H1 (cell line): ENCODE data around the gene MAP1B. TPM values are rescaled to one million over a fixed set of nuclear protein-coding genes. Genes with fewer than 3 reads are reported as not detected.

ENCODE experiments used
- CTCF ChIA-PET: fragments of 300-600 bp; sonication (Branson Sonifier 250); formaldehyde crosslinking; loops from one replicate; lab custom pipeline; 2021; ENCODE audit not compliant: partially characterized antibody; lab: Charles Lee
- POLR2A ChIA-PET: fragments of 300-600 bp; sonication (Branson Sonifier 250); formaldehyde crosslinking; loops from one replicate; lab custom pipeline; 2021; ENCODE audit warnings: inconsistent platforms; ENCODE audit not compliant: partially characterized antibody; lab: Charles Lee
- DNase-seq, 2 experiments: peaks; one replicate each; pipeline versions ENCODE4 v3.0.0 to v3.0.0-alpha.2; 2010 to 2022; ENCODE audit warnings: low spot score in 2 of 2, low read depth in 1 of 2, mixed read lengths in 1 of 2
- FAIRE-seq: peaks from 2 replicates; lab custom pipeline; 2011; peaks lifted over from hg19 to GRCh38; lab: Jason Lieb, UNC
- H2AFZ ChIP-seq: 2 replicates; pipeline ENCODE4 v1.8.1; 2012; ENCODE audit warnings: low read length, inconsistent platforms
- H2AK5ac ChIP-seq: 2 replicates; pipeline ENCODE4 v1.6.1; 2013; ENCODE audit warnings: low read depth, low read length
- H2BK120ac ChIP-seq: replicated peaks from 2 replicates; pipeline ENCODE3; 2013; ENCODE audit warnings: low read depth, low read length, inconsistent platforms
- H2BK12ac ChIP-seq: 2 replicates; pipeline ENCODE4 v1.6.1; 2013; ENCODE audit warnings: low read depth, low read length
- H2BK15ac ChIP-seq: 2 replicates; pipeline ENCODE4 v1.6.1; 2013; ENCODE audit warnings: low read length
- H2BK20ac ChIP-seq: 2 replicates; pipeline ENCODE4 v1.6.1; 2013; ENCODE audit warnings: low read length
- H2BK5ac ChIP-seq: 2 replicates; pipeline ENCODE4 v1.6.1; 2013; ENCODE audit warnings: low read depth, low read length
- H3K14ac ChIP-seq: 2 replicates; pipeline ENCODE4 v1.6.1; 2013; ENCODE audit warnings: inconsistent platforms; ENCODE audit not compliant: insufficient read length
- H3K18ac ChIP-seq: 2 replicates; pipeline ENCODE4 v1.6.1; 2013; ENCODE audit warnings: low read length; ENCODE audit errors: extremely low read depth
- H3K23ac ChIP-seq: 2 replicates; pipeline ENCODE4 v1.6.1; 2013; ENCODE audit warnings: inconsistent platforms; ENCODE audit not compliant: insufficient read length
- H3K23me2 ChIP-seq: 2 replicates; pipeline ENCODE4 v1.6.1; 2013; ENCODE audit warnings: low read depth, low read length
- H3K27ac ChIP-seq: 2 replicates; pipeline ENCODE4 v1.6.1; 2011; ENCODE audit warnings: low read depth, low read length, inconsistent platforms
- H3K27me3 ChIP-seq, 4 experiments: replicated peaks in 1 of 4; 1 replicate in 1 of 4; 2 replicates in 3 of 4; pipeline versions ENCODE4 v1.6.1 to v1.8.1; 2011 to 2013; ENCODE audit warnings: low read length in 3 of 4, mild to moderate bottlenecking in 3 of 4, inconsistent platforms in 2 of 4, mixed read lengths in 2 of 4, moderate library complexity in 1 of 4; ENCODE audit not compliant: control insufficient read depth in 3 of 4, insufficient read depth in 3 of 4; ENCODE audit errors: extremely low read depth in 1 of 4
- H3K36me3 ChIP-seq, 4 experiments: 2 replicates each; pipeline versions ENCODE4 v1.6.1 to v1.8.1; 2011 to 2013; ENCODE audit warnings: mild to moderate bottlenecking in 4 of 4, low read length in 3 of 4, moderate library complexity in 2 of 4, control low read depth in 1 of 4, inconsistent platforms in 1 of 4; ENCODE audit not compliant: insufficient read depth in 4 of 4, control insufficient read depth in 2 of 4
- H3K4ac ChIP-seq: replicated peaks from 2 replicates; pipeline ENCODE3; 2013; ENCODE audit warnings: low read length, low read depth, mixed read lengths, inconsistent platforms; ENCODE audit not compliant: insufficient read length
- H3K4me1 ChIP-seq, 4 experiments: replicated peaks in 1 of 4; 1 replicate in 1 of 4; 2 replicates in 3 of 4; pipeline versions ENCODE4 v1.6.1 to v1.8.1; 2011 to 2013; ENCODE audit warnings: low read length in 3 of 4, inconsistent platforms in 2 of 4, mixed read lengths in 1 of 4; ENCODE audit not compliant: insufficient read depth in 4 of 4, control insufficient read depth in 3 of 4
- H3K4me2 ChIP-seq, 2 experiments: 2 replicates each; pipeline versions ENCODE4 v1.6.1 to v1.8.1; 2011 to 2013; ENCODE audit warnings: low read depth in 2 of 2, low read length in 2 of 2, control low read depth in 1 of 2, inconsistent platforms in 1 of 2, mild to moderate bottlenecking in 1 of 2; ENCODE audit not compliant: insufficient read depth in 1 of 2
- H3K4me3 ChIP-seq, 4 experiments: fragments of 200-600, 300-600 bp in 1 of 4; sonication (generic), shearing (Covaris generic), sonication (Bioruptor Twin) in 1 of 4; 2 replicates each; pipeline versions ENCODE4 v1.5.1 to v1.8.1; 2011 to 2016; ENCODE audit warnings: low read length in 4 of 4, low read depth in 3 of 4, control low read depth in 2 of 4, inconsistent platforms in 2 of 4, mild to moderate bottlenecking in 2 of 4, mixed read lengths in 1 of 4, moderate library complexity in 1 of 4; ENCODE audit not compliant: insufficient read depth in 2 of 4; ENCODE audit errors: extremely low read depth in 1 of 4
- H3K56ac ChIP-seq: replicated peaks from 2 replicates; pipeline ENCODE3; 2013; ENCODE audit warnings: low read depth, mild to moderate bottlenecking, mixed read lengths, low read length, inconsistent platforms; ENCODE audit not compliant: insufficient read length
- H3K79me1 ChIP-seq: 2 replicates; pipeline ENCODE4 v1.6.1; 2013; ENCODE audit warnings: low read depth, low read length, control low read depth
- H3K79me2 ChIP-seq, 2 experiments: 2 replicates each; pipeline versions ENCODE4 v1.6.1 to v1.8.1; 2012 to 2013; ENCODE audit warnings: low read length in 2 of 2, mild to moderate bottlenecking in 2 of 2, inconsistent platforms in 1 of 2; ENCODE audit not compliant: insufficient read depth in 2 of 2, control insufficient read depth in 1 of 2
- H3K9ac ChIP-seq, 4 experiments: replicated peaks in 1 of 4; 1 replicate in 1 of 4; 2 replicates in 3 of 4; pipeline versions ENCODE4 v1.6.1 to v1.8.1; 2011 to 2013; ENCODE audit warnings: low read depth in 3 of 4, low read length in 3 of 4, control low read depth in 2 of 4, mild to moderate bottlenecking in 2 of 4, moderate library complexity in 2 of 4, inconsistent platforms in 1 of 4; ENCODE audit errors: extremely low read depth in 1 of 4
- H3K9me3 ChIP-seq, 2 experiments: 2 replicates each; pipeline versions ENCODE4 v1.6.1 to v1.8.1; 2012 to 2013; ENCODE audit warnings: mild to moderate bottlenecking in 2 of 2, moderate library complexity in 2 of 2, control low read depth in 1 of 2, inconsistent platforms in 1 of 2, low read depth in 1 of 2, low read length in 1 of 2, mixed read lengths in 1 of 2; ENCODE audit not compliant: insufficient read depth in 2 of 2
- H4K20me1 ChIP-seq, 2 experiments: replicated peaks in 1 of 2; 2 replicates each; pipeline versions ENCODE3 to v1.8.1; 2011 to 2013; ENCODE audit warnings: inconsistent platforms in 2 of 2, low read length in 2 of 2, mild to moderate bottlenecking in 1 of 2; ENCODE audit not compliant: insufficient read depth in 2 of 2, control insufficient read depth in 1 of 2
- H4K5ac ChIP-seq: 2 replicates; pipeline ENCODE4 v1.6.1; 2013; ENCODE audit warnings: low read length, low read depth, mixed read lengths, inconsistent platforms; ENCODE audit not compliant: insufficient read length
- H4K8ac ChIP-seq: 2 replicates; pipeline ENCODE4 v1.8.0; 2013; ENCODE audit warnings: mild to moderate bottlenecking, moderate library complexity, low read length, inconsistent platforms; ENCODE audit not compliant: insufficient read depth; ENCODE audit errors: extremely low read depth
- H4K91ac ChIP-seq: replicated peaks from 2 replicates; pipeline ENCODE3; 2013; ENCODE audit warnings: low read length, mixed read lengths, inconsistent platforms; ENCODE audit not compliant: insufficient read length
- CBX5 ChIP-seq: fragments of 300-800, 300-1000 bp; sonication (generic); IDR thresholded peaks from 2 replicates; pipeline ENCODE4 v1.7.1; 2016; ENCODE audit warnings: antibody characterized with exemption, low read length, low read depth
- CHD2 ChIP-seq: IDR thresholded peaks from 2 replicates; pipeline ENCODE4 v1.6.1; 2012; ENCODE audit warnings: low read length, improper control_type of control experiment
- E2F6 ChIP-seq: IDR thresholded peaks from 2 replicates; pipeline ENCODE4 v1.6.1; 2012; ENCODE audit warnings: inconsistent platforms
- GTF2F1 ChIP-seq: IDR thresholded peaks from 2 replicates; pipeline ENCODE4 v1.6.1; 2012; ENCODE audit warnings: low read depth, low read length, improper control_type of control experiment, borderline replicate concordance
- KDM1A ChIP-seq: fragments of 200-600, 300-600 bp; sonication (generic); IDR thresholded peaks from 2 replicates; pipeline ENCODE4 v1.7.1; 2016; ENCODE audit warnings: mild to moderate bottlenecking, low read length, borderline replicate concordance
- KDM4A ChIP-seq: IDR thresholded peaks from one replicate; pipeline ENCODE4 v1.7.1; 2012; ENCODE audit warnings: low read depth, mild to moderate bottlenecking, moderate library complexity, low read length, inconsistent platforms; ENCODE audit not compliant: severe bottlenecking
- NRF1 ChIP-seq: IDR thresholded peaks from 2 replicates; pipeline ENCODE4 v1.6.1; 2011; ENCODE audit warnings: mild to moderate bottlenecking, low read depth, low read length, improper control_type of control experiment
- SAP30 ChIP-seq: fragments of 300-600 bp; sonication (generic); IDR thresholded peaks from 2 replicates; pipeline ENCODE4 v1.7.1; 2012; ENCODE audit warnings: low read length, moderate library complexity, mild to moderate bottlenecking, inconsistent platforms; ENCODE audit not compliant: insufficient read depth, insufficient replicate concordance
- SIX5 ChIP-seq: IDR thresholded peaks from 2 replicates; pipeline ENCODE4 v1.6.1; 2011; ENCODE audit warnings: mild to moderate bottlenecking, low read depth, low read length
- SP2 ChIP-seq: IDR thresholded peaks from 2 replicates; pipeline ENCODE4 v1.6.1; 2012; ENCODE audit warnings: mild to moderate bottlenecking, low read length, inconsistent platforms
- TAF1 ChIP-seq: IDR thresholded peaks from 2 replicates; pipeline ENCODE4 v1.6.1; 2011; ENCODE audit warnings: mild to moderate bottlenecking, low read depth, low read length
- TAF7 ChIP-seq: optimal IDR thresholded peaks from 2 replicates; pipeline ENCODE3; 2011; ENCODE audit warnings: low read depth, mild to moderate bottlenecking, inconsistent platforms, low read length, moderate library complexity, borderline replicate concordance
- TEAD4 ChIP-seq: IDR thresholded peaks from 2 replicates; pipeline ENCODE4 v1.6.1; 2012; ENCODE audit warnings: low read depth, low read length, inconsistent platforms, mixed read lengths
- WGBS, 2 experiments: shearing (Covaris generic) in 1 of 2; methylation state at CpG; one replicate each; pipeline versions ENCODE4 v1.1.6 to v1.1.7; 2013 to 2015; ENCODE audit warnings: low lambda C conversion rate in 2 of 2, mixed read lengths in 2 of 2, inconsistent platforms in 1 of 2, low coverage in 1 of 2, missing lambda C conversion rate in 1 of 2; ENCODE audit not compliant: insufficient replicate concordance in 2 of 2, insufficient coverage in 1 of 2, insufficient read length in 1 of 2; ENCODE audit errors: extremely low coverage in 1 of 2, missing lambda C conversion rate in 1 of 2; 5-methylcytosine and 5-hydroxymethylcytosine counted together
- polyA plus RNA-seq, 7 experiments: library from polyadenylated mRNA; depleted of rRNA in 3 of 7; stranded (reverse) in 5 of 7; unstranded in 2 of 7; fragments of >200 nt in 5 of 7; fragments of 200-250 nt in 2 of 7; gene quantifications; 1 replicate in 5 of 7; 2 replicates in 1 of 7; 4 replicates in 1 of 7; pipeline versions ENCODE4 v1.2.1 to v1.2.3, GENCODE V29; 2011 to 2013; ENCODE audit warnings: missing spikeins in 2 of 7, mixed read lengths in 2 of 7
- total RNA-seq: library from RNA; stranded (reverse); fragmentation: NEBNext Ultra II Directional; extraction: Animal tissue kit (Norgen Biotek cat#: 25700); gene quantifications from 2 replicates; pipeline ENCODE4 v1.2.1, GENCODE V29; 2021

MAP1B gene
- total and polyA plus RNA-seq, 2 of the 8 experiments (the other 6 are each of a cell fraction or from before 2014, with no cell fraction given), result 24.5 to 120 TPM

- Histone ChIP-seq H3K79me1 (no peaks in the 10 kb centered on the region), H3K4me2 (no peak overlapping the region), H3K9me3 (no peaks in the 10 kb centered on the region), H3K36me3 (no peaks in the 10 kb centered on the region), H3K4me1 (no peaks in the 10 kb centered on the region), H3K4ac (no peak overlapping the region), H2BK20ac (no peak overlapping the region), H4K91ac (no peak overlapping the region), H3K23me2 (no peaks in the 10 kb centered on the region), H2AK5ac (no peak overlapping the region), H2BK120ac (no peak overlapping the region), H2BK15ac (no peak overlapping the region), H2AFZ (no peak overlapping the region), H3K14ac (no peak overlapping the region), H3K18ac (no peak overlapping the region), H4K5ac (no peak overlapping the region), H3K4me3 (no peak overlapping the region), H3K23ac (no peak overlapping the region), H2BK5ac (no peak overlapping the region), H4K20me1 (peaks cover 0 to 2% of the 10 kb centered on the region in 2 experiments), H4K8ac (no peak overlapping the region), H3K9ac (no peak overlapping the region), H3K56ac (no peak overlapping the region), H3K27ac (no peak overlapping the region), H2BK12ac (no peak overlapping the region), H3K79me2 (no peaks in the 10 kb centered on the region), H3K27me3 (no peaks in the 10 kb centered on the region)
- FAIRE-seq, result peak; percentile 7
- ChIA-PET CTCF (interaction anchor here (0.6 to 1.6 kb wide), 2 partner anchors 14 to 15 kb away, joined by 3 to 8 read pairs; no protein-coding TSS in a partner anchor), POLR2A (interaction anchor here (0.6 to 2.1 kb wide), 3 partner anchors 10 to 527 kb away, joined by 3 to 5 read pairs (median 3); partner anchors contain the start of gene MAP1B)
- DNase-seq, result no peak
- WGBS, 2 experiments, result 86% methylated on average over 6 of the region's 6 CpGs; no CpG with 5 or more reads in 1 of the 2 experiments
- TF ChIP-seq GTF2F1, result no peak
- no peak for TF ChIP-seq TEAD4
- no peak for TF ChIP-seq NRF1
- TF ChIP-seq SIX5, result no peak
- no peak for TF ChIP-seq TAF7
- no peak for TF ChIP-seq KDM4A
- TF ChIP-seq CHD2, result no peak
- no peak for TF ChIP-seq TAF1
- no peak for TF ChIP-seq E2F6
- TF ChIP-seq SP2, result no peak
- no peak for TF ChIP-seq KDM1A
- TF ChIP-seq CBX5, result no peak
- TF ChIP-seq SAP30, result no peak
Measured at GRCh38 chr5:72096602-72097188, 10.6 kb upstream of the MAP1B start.
